Ishikawa (cell line): ENCODE data around the gene WWC1.

Experiments used
- CEBPB ChIP-seq: IDR thresholded peaks from 2 replicates; pipeline ENCODE4 v1.6.1; 2012
- CREB1 ChIP-seq: IDR thresholded peaks from 2 replicates; pipeline ENCODE4 v1.6.1; 2012; ENCODE audit warnings: low read depth
- EGR1 ChIP-seq: IDR thresholded peaks from 2 replicates; pipeline ENCODE4 v1.6.1; 2012
- EP300 ChIP-seq: IDR thresholded peaks from 2 replicates; pipeline ENCODE4 v1.6.1; 2012; ENCODE audit warnings: borderline replicate concordance
- FOXM1 ChIP-seq: IDR thresholded peaks from 2 replicates; pipeline ENCODE4 v1.6.1; 2012; ENCODE audit warnings: low read depth, borderline replicate concordance
- MAX ChIP-seq: IDR thresholded peaks from 2 replicates; pipeline ENCODE4 v1.6.1; 2012
- NFIC ChIP-seq: IDR thresholded peaks from 2 replicates; pipeline ENCODE4 v1.6.1; 2012
- RAD21 ChIP-seq: IDR thresholded peaks from 2 replicates; pipeline ENCODE4 v1.6.1; 2012; ENCODE audit warnings: low read depth
- REST ChIP-seq: IDR thresholded peaks from 2 replicates; pipeline ENCODE4 v1.6.1; 2012; ENCODE audit warnings: low read depth, mild to moderate bottlenecking
- TAF1 ChIP-seq: IDR thresholded peaks from 2 replicates; pipeline ENCODE4 v1.6.1; 2012; ENCODE audit warnings: low read depth, mild to moderate bottlenecking
- TCF12 ChIP-seq: IDR thresholded peaks from 2 replicates; pipeline ENCODE4 v1.6.1; 2012; ENCODE audit warnings: low read depth
- TEAD4 ChIP-seq: IDR thresholded peaks from 2 replicates; pipeline ENCODE4 v1.6.1; 2012
- USF1 ChIP-seq: IDR thresholded peaks from 2 replicates; pipeline ENCODE4 v1.6.1; 2012
- YY1 ChIP-seq: IDR thresholded peaks from 2 replicates; pipeline ENCODE4 v1.6.1; 2012; ENCODE audit warnings: low read depth
- ZBTB7A ChIP-seq: IDR thresholded peaks from 2 replicates; pipeline ENCODE4 v1.6.1; 2012; ENCODE audit warnings: low read depth

The WWC1 gene

GRCh38 chr5:168318240-168318639 lies 26.8 kb downstream of the WWC1 start:
- TF ChIP-seq CEBPB, result 0 out of 2 replicates have a peak, but pooled peaks have one; percentile 6
- TF ChIP-seq USF1, result no peak

- TF ChIP-seq RAD21 (no peak), NFIC (no peak), EP300 (no peak), ZBTB7A (no peak)
These were observed 28.3 kb downstream of the WWC1 start for GRCh38 chr5:168319774-168320173.

GRCh38 chr5:168320805-168321204 lies 29.4 kb downstream of the WWC1 start:
- TF ChIP-seq MAX, result no peak
- TF ChIP-seq FOXM1, result no peak
- no peak for TF ChIP-seq EGR1
- TF ChIP-seq RAD21, result no peak
- TF ChIP-seq CEBPB, result no peak
- TF ChIP-seq USF1, result no peak
- TF ChIP-seq YY1, result no peak

- TF ChIP-seq TCF12 (peak; percentile 70), EGR1 (no peak), TEAD4 (peak; percentile 90), MAX (peak; percentile 70), CEBPB (peak; percentile 29; the same call in 1 of the 2 replicates), CREB1 (no peak), TAF1 (no peak), RAD21 (peak; percentile 27; the same call in 1 of the 2 replicates), NFIC (peak; percentile 49), YY1 (peak; percentile 61; the same call in 1 of the 2 replicates), USF1 (peak; percentile 49; the same call in 1 of the 2 replicates), EP300 (peak; percentile 82; the same call in 1 of the 2 replicates), ZBTB7A (no peak), FOXM1 (peak; percentile 52; the same call in 1 of the 2 replicates), REST (no peak)
These were observed 33.6 kb downstream of the WWC1 start for GRCh38 chr5:168324859-168325630.

GRCh38 chr5:168327019-168327421 lies 35.6 kb downstream of the WWC1 start:
- TF ChIP-seq TEAD4 (no peak), ZBTB7A (no peak), YY1 (no peak), NFIC (no peak), FOXM1 (no peak), CREB1 (no peak), REST (no peak), USF1 (no peak), CEBPB (no peak), MAX (no peak), RAD21 (no peak)
